Measurements from ENCODE around the gene CPNE9. TPM values are rescaled to one million over a fixed set of nuclear protein-coding genes. Genes with fewer than 3 reads are reported as not detected.

Gene CPNE9
- polyA plus RNA-seq, 5 donors: 0.05 to 0.27 (median 0.23) TPM; not detected in 1

DNA sequence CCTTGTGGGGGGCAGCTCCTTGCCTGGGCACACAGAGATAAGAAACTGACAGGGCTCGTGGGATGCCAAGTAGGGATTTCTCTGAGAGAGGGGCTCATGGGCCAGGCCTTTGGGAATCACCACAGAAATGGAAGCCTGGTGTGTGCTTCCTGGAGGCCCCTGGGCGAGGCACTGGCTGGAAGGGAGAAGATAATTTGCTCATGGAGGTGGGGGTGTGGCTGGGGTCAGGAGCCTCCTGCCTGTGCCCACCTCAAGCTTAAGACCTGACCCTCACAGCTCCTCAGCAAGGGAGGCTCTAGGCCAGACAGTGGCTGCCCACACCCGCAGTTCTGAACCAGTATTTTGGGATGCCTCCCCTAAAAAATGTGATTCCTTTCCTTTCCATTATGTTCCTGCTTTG lies 16.9 kb upstream of the CPNE9 start:
- no peak for DNase-seq

- DNase-seq: no peak
These were observed 16.1 kb upstream of the CPNE9 start for GRCh38 chr3:9687514-9687913.

DNA sequence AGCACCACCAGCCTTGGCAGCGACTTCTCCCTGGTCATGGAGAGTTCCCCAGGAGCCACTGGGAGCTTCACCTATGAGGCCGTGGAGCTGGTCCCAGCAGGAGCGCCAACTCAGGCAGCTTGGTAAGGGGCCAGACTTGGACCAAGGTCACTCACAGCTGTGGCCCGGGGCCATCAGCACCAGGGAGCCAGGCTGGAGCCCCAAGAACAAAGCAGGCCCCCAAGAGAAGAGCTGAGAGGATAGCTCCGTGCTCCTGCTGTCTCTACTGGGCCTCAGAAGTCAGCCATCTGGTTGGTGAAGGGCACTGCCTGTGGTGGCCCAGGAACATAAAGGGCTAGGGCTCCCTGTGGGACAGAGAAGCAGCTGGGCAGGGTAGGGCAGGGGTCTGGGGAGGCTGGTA lies 14.7 kb upstream of the CPNE9 start:
- DNase-seq: no peak

- no peak for DNase-seq
These were observed 13.9 kb upstream of the CPNE9 start for GRCh38 chr3:9689757-9690156.

- no peak for DNase-seq
These were observed 12.9 kb upstream of the CPNE9 start for GRCh38 chr3:9690451-9691450.

DNA sequence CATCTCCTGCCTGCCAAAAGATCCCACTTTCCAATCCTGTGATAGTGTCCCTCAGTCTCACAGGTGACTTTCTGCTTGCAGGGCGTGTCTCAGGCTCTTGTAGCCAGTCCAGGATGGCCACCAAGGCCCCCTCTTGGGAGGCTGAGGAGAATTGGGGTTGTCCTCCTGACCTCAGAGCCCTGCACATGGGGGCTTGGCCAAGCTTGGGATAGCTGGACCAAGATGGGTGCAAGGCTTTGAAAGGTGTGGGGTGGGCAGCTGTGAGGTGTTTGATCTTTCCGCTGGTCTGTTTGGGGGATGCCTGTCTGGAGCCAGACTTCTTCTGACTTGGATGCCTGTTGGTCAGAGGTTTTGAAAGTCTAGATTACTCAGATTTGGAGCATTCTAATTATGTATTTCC lies 12.0 kb upstream of the CPNE9 start:
- no peak for DNase-seq

DNA sequence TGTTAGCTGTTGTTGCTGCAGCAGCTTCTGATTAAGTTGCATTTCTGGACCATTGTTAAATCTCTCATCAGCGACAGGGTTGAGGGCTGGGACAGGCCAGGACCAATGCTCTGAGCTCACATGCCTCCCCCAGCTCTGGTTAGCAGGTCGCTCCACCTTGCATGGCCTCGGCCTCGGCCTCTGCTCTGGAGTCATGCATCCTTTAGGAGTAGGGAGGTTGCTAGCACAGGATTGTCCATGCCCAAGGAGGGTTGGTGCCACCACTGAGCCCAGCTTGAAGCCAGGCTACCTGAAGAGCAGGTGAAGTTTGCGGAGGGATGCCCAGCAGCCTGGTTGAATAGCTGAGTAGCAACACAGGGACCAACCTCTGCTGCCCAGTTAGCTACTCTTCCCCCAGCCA lies 11.2 kb upstream of the CPNE9 start:
- no peak for DNase-seq

DNA sequence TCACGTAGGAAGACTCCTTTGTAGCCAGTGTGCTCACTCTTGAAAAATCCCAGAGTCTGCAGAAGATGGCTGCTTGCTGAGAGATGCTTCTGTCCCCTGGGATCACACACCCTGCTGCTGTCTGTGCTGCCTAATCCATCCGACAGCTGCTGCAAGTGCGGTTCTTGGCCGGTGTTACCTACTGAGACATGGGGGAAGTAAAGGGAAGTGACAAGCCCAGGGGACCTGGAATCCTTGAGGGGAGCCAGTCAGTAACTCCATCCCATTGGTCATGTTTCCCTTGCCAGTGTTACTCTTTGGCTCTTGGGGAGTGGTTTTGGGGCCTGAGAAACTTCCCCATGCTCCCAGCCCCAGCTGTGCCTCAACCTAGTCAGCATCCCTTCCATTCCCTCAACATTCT lies 8.3 kb upstream of the CPNE9 start:
- no peak for DNase-seq

GRCh38 chr3:9695746-9696145 lies 7.9 kb upstream of the CPNE9 start:
- no peak for DNase-seq

GRCh38 chr3:9696480-9697220 lies 7.0 kb upstream of the CPNE9 start:
- DNase-seq: no peak

DNA sequence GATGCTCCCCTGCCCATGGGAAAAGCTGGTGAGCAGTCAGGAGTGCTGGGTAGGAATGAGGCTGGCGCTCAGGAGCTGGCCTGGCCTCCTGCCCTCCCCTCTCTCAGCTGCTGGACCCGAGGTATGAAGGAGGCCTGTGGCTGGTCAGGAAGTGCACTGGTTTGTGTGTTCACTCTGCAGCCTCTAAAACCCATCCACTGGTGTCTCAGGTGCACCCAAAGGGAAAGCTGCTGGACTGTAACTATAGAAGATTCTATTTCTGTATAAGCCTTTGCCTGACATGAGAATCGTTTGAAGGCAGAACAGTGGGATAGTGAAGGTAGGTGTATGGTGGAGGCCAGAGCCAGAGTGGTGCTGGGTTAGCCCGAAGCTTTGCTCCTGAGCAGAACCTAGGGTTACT lies 5.7 kb upstream of the CPNE9 start:
- no peak for DNase-seq

- DNase-seq: no peak
These were observed 5.3 kb upstream of the CPNE9 start for GRCh38 chr3:9698293-9698692.

- DNase-seq: no peak
These were observed 3.1 kb upstream of the CPNE9 start for GRCh38 chr3:9700536-9700935.

DNA sequence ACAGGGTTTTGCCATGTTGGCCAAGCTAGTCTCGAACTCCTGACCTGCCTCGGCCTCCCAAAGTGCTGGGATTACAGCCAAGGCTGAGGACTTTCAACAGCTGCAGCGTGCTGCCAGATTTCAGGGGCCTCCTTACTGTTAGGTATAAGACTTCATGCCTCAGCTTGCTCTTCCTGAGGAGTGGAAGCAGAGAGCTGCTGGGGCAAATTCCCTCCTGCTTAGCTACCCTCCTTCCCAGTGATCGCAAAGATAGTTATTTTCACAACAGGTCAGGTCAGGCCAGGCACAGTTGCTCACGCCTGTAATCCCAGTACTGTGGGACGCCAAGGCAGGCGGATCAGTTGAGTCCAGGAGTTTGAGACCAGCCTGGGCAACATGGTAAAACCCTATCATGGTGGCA lies 2.6 kb upstream of the CPNE9 start:
- no peak for DNase-seq

- DNase-seq: no peak
These were observed 1.9 kb upstream of the CPNE9 start for GRCh38 chr3:9701711-9702110.

- no peak for DNase-seq
These were observed 393 bp upstream of the CPNE9 start for GRCh38 chr3:9703240-9703639.

GRCh38 chr3:9704347-9705322 lies 1.0 kb downstream of the CPNE9 start:
- peak; percentile 23 to 27 for DNase-seq

DNA sequence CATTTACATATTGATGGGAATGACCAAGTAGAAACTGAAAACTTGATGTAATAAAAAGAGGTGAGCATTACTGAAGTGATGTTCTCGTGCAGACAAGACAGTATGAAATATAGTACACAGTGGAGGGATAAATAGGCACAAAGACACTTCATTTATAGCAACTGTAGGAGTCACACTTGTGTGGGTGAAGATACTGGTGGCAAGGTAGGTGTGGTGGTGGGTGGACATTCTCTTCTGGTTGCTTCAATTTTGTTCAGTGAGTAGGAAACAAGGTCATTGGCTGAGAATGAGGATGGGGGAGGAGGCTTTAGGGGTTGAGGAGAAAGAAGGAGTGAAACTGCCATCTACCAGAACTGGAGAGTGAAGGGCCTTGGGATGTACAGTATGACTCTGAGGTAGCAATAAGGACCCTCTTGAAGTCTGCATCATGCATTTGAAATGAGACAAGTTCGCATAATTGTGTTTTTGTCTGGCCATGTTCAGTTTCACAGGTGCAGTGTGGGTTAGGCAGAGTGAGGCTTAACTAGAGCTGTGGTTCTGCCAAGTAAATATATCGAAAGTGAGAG lies 6.6 kb downstream of the CPNE9 start:
- no peak for DNase-seq

DNA sequence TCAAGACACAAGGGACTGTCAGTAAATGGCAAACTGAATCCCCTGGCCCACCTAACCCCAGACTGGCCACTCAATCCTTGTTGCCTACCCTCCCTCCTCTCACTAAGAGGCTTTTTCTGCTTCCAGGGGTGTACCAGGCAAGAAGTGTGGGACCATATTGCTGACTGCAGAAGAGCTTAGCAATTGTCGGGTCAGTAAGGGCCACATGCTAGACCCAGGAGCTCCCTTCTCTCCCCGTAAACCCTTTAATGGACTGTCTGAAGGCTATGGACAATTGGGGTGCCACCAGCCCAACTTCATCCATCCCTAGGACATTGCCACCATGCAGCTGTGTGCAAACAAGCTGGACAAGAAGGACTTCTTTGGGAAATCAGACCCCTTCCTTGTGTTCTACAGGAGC lies 8.8 kb downstream of the CPNE9 start:
- no peak for DNase-seq

DNA sequence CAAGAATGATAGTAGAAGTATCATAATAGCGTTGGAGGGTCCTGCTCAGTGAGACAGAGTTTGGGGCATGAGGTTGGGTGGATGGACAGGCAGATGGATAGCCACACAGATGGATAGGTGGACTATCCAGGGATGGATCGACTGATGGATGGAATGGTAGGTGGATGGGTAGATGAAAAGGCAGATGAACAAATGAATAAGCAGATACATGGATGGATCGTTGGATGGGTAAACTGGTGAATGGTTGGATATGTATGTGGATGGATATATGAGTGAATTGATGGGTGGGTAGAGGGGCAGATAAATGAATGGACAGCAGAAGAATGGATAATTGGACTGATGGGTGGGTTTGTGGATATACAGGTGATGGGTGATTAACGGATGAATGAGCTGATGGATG lies 9.5 kb downstream of the CPNE9 start:
- no peak for DNase-seq

GRCh38 chr3:9715136-9715535 lies 11.5 kb downstream of the CPNE9 start:
- DNase-seq: no peak

Measured in right lung (tissue), 5 donors.